GM21723 (cell line): Measurements from ENCODE around the gene CHST15.

ENCODE experiments used
- ATAC-seq: cut with Tn5 transposase; IDR thresholded peaks from one replicate; pipeline ENCODE4 v1.9.1; 2021; ENCODE audit warnings: mild to moderate bottlenecking, moderate library complexity; ENCODE audit not compliant: unreplicated experiment

Gene CHST15

DNA sequence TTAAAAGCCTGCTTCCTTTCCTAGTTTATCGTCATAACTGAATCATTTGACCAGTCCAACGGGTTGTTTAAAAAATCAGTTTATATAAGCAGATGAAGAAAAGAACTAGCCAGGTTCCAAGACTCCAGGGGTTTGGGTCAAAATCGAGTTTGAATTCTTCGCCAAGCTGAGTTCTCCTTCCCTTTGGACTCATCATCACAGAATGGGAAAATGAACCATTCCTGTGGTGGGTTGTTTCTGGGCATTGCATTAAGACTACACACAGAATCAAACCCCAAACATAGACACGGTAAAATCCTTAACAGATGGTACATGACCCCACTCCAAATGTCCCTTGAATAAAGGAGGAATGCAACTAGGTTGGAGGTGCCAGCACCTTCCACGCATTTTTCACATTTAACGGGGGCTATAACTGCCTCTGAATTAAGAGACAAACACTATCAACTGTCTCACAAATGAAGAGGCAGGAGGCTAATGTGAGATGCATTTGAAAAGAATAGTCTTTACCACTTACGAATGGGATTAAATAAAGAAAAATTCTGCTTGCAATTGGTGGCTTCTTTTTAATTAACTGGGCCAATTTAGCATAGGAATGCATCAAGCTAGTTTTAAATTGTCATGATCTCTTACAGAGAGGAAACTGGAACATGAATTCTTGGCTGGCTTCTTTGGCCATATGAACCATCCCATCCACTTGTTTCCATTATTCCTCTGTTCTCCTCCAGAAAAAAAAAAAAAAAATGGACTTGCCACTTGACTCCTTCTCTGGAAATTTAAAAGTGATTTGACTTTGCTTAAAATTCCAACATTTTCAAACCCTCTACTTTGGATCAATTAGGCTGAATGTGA lies 61.1 kb downstream of the CHST15 start:
- ATAC-seq, result no peak

DNA sequence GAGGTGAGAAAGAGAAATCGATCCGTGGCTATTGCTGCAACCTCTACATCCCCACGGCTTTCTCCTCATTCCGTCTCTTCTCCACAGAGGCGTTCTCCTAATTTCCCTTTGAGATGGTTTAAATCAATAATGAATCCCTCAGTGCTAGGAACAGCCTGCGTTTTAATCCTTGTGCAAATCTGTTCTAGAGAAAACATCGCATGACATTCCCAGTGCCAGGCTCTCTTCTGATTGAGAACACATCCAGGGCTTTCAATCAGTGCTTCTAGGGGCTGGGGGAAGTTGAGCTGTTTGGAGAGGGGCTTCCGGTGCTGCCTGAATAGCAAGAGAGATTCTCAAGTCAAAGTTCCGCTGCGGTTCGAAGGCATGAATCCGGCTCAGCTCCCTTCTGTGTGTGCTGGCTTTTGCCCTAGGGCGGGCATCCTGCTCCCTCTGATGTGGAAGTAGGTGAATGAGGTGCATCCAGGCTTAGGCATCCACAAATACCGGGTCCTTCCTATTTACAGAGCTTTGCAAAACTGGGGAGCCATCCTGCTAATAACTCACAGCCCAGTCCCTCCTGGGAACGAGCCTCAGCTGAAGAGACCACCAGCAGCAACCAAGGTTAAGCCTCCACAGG lies 62.8 kb downstream of the CHST15 start:
- no peak for ATAC-seq

DNA sequence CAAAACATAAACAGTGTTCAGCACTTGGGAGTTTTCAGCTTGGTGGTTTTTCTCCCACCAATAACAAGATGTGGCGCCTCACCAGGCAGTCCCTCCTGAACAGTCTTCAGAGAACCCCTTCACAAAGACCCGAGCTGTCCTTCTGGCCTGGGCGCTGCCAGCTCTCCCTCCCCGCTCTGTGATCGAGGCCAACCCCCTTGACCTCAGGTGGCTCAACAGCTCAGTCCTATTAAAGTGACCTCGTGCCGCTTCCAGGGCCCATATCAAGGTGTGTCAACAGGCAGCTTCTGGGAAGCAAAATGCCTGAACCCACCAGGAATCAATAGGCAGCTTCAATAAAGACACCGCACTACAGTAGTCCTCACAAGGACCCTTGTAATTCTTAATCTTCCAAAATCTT lies 63.3 kb downstream of the CHST15 start:
- ATAC-seq, result no peak

DNA sequence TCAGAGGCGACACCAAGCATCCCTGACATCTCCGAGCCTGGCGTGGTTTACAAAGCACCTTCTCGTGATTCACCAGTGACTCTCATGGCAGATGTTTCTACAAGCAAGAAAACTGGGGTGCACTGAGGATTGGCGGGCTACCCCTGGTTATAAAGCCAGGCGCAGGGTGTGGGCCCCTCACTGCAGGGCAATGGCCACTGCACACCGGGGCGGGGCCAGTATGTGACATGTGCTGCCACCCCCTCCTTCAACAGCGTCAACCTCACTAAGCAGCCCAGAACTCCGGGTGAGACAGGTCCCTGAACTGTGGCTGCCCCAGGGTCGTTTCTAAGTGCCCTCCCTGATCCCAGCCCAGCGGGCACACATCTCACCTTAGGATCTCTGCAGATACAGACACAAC lies 63.8 kb downstream of the CHST15 start:
- ATAC-seq, result no peak

DNA sequence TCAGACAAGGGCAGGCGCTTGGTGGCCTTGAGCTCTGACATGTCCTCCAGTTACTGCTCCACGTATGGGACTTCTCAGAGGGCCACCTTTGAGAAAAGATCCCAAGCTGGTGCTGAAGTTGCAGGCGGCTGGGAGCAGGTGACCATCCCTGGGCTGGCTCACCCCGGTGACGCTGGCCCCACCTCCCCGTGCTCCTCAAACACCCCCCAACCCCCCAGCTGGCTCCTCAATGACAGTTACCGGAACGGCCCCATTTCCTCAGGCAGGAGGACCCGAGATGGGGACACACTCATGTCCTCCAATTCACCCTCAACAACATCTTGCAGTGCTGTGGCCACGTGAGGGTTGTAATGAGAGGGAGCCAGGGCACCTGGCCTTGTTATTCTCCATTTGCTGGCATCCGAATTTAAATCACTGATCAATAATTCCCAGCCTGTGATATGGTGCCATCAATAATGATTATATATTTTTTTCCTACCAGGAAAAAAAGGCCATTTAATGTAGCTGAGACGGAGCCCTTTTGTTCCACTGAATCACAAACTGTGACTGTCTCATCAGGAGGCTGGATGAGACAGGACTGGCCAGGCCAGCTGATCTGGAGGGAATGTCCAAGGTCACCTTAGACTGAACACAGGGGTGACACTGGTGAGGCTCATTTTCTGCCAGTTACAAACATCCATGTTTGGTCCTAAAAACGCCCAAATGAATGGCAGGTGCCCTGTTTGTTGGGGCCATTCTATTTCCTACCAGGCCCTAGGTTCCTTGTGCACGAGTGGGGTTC lies 64.5 kb downstream of the CHST15 start:
- ATAC-seq, result no peak

DNA sequence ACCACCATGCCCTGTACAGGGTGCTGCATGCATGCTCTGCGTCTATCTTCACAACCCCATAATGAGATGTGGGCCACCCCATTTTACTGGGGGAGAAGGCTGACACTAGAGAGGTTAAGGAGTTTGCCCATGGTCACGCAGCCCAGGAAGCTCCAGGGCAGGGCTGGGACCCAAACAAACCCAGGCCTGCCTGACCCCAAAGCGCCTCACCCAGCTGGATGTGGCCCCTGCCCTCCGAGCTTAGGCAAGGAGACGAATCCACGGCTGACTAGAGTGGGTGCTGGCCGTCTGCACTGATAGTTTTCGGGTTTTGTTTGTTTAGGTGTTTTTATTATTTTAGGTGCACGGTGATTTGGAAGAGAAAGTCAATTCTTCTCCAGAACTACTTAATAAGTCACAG lies 65.7 kb downstream of the CHST15 start:
- ATAC-seq, result no peak

DNA sequence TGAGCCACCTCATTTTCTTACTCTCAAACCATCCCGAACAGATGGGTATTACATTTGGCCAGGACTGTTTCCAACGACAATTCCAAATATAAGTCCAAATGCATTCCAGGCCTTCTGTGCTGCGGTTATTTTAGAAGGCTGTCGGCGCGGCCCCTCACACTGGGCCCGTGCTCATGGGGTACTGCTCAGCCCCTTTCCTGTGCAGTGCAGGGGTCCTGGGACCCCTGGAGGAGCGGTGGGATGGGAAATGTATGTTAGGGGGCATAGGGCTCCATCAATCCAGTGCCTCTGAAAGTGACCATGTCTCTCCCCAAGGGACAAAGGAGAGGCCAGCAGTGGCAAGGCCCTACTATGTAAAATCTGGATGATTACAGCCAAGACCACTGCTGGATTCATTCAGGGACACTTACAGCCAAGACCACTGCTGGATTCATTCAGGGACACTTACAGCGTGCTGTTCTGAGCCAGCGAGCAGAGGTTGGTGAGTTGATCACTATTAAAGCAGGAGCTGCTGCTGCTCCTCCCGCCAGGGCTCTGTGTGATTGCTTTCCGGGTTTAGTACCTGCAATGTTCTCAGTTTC lies 66.3 kb downstream of the CHST15 start:
- no peak for ATAC-seq

DNA sequence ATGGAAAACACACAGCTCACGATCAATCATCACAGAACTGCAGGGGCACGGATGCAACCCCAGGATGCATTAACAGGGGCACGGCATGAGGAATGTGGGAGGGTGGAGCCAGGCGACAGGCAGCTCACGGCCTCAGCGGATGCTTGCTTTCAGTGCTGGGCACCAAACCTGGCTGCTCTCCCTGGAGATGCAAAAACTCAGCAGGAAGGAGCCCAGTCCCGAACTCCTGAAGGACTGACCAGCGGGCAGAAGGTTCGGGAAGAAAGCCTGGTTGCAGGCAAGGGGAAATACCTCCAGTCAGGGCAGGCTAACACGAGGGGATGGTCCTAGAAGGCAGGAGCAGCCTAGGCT lies 66.8 kb downstream of the CHST15 start:
- ATAC-seq, result no peak

DNA sequence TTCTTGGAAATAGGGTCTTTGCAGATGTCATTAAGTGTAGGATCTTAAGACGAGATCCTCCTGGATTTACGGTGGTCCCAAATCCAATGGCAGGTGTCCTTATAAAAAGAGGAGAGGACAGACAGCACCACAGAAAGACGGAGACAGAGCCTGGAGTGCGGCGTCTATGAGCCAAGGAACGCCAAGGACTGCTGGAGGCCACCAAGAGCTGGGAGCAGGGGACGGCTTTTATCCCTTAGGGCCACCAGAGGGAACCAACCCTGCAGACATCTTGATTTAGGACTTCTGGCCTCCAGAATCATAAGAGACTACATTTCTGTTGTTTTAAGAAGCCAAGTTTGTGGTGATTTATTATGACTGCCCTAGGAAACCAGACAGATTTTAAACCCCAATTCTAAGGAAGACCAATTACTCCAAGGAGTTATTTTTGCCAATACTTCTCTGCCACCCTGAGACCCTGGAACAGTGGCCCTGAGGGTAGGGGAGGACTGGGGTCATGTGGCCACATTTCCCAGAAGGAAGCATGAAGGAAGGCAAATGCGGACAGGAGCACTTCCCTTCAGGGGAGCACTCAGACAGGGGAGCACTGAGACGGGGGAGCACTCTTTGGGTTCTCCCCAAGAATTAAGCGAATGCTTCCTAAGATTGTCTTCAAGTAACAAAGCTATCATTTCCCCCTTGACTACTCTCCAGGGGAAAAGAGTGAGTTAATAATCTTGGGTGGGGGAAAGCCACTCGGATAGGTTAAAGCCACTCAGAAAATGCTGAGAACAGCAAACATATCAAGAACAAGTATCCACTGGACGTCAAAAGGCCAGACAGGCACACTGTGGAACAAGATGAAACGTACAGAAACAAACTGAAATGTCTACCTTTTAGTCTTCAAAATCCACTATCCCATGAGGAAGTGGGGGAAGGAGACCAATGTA lies 67.5 kb downstream of the CHST15 start:
- ATAC-seq, result no peak

DNA sequence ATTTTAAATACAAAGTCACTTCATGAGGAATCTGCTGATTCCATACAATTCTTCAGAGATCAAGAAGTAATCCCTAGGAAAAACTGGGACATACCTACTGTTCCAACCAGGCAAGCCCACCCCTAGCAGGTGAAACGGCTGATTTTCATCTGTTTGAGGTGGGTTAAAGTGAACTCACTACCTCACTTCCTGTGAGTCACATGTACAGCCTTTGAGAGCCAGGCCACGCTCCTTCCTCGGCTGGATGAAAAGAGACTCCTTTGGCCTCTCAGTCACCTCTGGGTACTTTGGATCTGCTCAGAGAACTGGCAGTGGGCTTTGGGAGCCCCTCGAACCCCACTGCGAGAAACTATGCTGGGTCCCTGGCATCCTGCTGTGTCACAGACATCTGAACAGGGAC lies 68.2 kb downstream of the CHST15 start:
- ATAC-seq, result no peak

DNA sequence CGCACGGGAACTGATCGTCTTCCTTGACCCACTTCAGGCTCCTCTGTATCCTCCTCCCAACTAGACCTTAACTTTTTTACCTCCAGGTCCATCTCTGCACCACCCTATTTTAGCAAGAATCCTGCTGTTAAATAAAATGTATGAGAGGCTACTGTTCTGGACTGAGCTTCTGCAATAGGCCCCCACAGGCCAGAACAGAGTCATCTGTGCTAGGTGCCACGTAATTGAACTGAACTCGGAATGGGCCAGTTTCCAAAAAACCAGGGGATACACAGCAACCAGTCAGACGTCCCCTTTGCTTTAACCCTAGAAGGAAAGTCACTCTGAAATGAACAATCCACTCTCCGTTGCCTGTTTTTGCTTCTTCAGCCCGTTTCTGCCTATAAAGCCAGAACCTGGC lies 71.3 kb downstream of the CHST15 start:
- no peak for ATAC-seq

DNA sequence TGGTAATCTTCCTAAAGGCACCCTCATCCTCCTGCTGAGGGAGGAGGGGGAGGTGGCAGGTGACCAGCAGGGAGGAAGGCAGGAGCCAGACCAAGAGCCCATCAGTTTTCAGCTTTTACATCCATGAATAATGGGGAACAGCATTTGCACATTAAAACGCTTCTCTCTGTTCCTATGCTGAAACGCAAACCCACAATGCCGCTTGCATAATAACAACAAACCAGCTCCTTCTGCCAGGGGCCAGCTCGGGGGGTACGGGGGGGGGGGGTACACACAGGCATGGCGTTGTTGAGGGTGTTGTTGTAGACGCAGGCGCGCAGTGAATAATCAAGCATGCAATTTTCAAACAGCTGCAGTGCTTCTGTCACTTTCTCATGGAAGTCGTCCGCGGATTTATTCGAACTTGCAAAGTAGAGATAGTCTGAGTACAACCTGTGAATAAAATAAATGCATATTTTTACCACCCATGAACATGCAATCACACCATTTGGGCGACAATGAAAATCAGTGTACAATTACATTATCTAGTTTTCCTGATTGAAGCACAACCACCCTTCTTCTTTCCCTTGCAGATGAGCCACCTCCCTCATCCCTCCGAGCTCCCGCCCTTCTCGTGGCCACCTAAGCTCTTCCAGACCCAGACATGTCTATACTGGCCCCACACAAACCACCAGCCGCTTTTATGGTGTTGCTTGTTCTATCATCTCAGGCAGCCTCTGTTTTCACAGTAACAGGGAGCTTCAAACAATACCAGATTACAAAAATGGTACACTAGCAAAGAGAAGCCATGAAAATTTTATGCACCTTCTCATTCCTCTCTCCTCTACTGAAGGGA lies 72.2 kb downstream of the CHST15 start:
- ATAC-seq, result no peak

DNA sequence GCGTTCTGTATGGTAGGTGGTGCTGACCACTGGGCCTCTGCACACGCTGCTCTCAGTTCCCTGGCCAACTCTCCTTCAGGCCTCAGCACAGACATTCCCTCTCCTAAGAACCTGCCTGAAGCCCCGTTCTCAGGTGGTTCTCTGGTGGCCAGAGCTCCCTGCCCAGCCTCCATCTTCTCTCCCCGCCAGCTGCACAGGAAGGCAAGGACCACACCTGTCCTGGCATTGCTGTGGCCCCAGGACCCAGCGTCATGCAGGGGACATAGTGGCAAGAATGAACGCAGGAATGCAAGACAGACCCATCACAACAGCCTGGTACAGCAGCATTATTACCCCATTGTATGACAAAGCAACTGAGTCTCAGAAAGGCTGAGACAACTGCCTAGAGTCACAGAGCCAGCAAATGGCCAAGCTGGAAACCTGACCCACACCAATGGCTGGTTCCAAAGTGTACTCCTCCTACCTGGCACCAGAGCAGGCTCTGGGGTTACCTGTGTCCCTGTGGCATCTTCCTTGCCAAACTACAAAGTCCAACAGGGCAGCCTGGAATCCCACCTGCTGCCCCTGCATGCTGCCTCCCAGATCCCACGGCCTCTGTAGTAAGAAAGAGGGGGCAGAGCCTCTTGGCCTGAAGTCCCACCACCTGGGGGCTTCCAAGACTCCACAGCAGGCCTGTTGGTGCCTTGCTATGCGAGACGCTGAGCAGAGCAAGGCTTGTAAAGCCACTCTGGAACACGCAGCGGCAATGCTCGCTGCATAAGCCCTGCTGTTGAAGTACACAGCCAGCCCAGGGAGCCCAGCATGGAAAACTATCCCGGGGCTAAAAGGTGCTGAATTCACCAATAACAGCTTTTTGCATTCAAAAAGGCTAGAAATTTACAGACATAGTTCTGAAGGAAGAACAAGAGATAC lies 73.3 kb downstream of the CHST15 start:
- ATAC-seq, result no peak

DNA sequence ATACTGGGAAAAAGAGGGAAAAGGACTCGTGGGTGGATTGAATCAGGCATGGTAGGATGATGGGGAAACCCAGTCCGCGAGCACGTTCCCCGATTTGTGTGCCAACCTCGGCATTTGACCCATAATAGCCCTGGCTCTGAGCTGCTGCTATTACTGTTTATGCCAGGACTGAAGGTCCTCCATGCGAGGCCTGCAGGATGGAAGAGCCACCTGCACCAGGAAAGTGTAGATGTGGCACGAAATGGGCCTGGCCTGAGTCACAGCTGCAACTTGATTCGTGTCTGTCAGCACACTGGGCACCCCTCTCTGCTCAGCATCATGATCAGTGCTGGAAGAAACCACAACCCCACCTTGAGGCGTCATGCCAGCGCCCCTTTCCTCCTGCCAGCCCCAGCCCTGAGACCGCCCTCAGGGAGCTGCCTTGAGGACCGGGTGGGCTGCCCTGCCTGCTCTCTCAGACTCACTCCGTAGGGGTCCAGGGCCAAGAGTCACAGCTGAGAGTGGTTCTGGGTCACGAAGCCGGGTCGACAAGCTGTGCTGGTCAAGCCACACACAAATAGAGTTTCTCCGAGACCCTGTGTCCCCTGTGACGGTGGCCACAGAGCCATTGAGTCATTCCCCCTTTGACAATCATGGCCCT lies 74.4 kb downstream of the CHST15 start:
- ATAC-seq, result no peak

DNA sequence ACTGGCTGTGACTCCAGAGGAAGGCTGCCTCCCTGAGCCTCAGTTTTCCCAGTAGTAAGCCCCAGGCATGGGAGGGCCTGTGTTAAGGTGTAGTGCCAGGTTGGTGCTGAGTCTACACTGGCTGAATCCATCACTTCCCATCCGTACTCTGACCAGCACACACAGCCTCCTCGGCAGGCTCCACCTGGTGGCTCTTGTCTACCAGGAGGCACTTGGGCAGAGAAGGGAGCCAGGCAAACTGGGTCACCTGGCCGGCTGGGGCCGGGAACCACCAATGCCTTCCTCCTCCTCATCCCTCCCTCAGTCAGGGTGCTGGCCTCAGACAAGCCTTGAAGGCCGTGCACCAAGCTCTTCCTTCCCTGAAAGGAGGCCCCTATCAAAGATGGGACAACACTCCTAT lies 75.7 kb downstream of the CHST15 start:
- no peak for ATAC-seq

DNA sequence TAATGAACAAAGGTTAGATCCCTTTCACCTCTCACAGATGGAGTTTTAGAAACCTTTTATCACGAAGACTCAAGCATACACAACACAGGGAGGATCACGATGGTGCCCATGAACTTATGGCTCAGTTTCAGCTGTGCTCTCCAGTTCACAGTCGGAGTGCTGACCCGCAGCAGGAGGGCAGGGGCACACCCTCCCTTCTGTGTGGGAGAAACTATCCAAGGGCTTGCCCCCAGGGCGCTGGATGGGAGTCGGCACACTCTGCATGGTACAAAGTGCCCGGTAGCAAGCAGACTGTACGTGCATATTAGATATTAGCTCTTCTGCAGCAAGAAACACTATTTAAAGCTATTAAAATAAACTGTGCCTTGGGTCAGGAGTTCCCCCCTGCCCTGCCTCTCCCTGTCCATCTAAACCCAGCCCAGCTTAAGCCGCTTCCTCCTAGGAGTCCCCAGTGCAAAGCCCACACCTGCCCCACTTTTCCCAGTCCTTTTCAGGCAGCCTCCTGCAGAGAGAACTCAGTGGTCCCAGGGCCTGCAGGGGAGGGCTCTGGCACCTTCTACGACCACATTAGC lies 76.5 kb downstream of the CHST15 start:
- no peak for ATAC-seq

DNA sequence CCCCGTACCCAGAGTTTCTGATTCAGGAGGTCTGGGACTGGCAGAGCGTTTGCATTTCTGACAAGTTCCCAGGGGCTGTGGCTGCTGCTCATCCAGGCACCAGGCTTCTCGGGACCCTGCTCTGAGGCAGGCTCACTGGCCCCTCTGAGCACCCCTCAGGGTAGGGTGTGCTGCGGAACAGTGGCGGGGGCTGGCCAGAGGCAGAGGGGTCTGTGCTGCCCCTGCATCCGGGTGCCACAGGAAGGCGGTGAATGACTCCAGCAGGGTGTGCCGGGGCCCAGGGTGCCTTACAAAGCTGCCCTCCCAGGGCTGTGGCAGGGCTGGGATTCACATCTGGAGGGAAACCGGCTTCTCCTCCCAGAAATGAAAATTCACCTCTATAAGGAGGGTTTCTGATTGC lies 77.4 kb downstream of the CHST15 start:
- no peak for ATAC-seq
